Stimulated activated CD8-positive, alpha-beta memory T cell treated with anti-CD3 and anti-CD28 coated beads, Interleukin-15, amount 100 ng/mL, for 24 hours (primary cell): ENCODE results near the gene SOWAHD.
A peak's percentile ranks its signal among the peaks of the same experiment; 100 is the strongest.
"Not testable (repeated sequence)": the region's sequence is repeated elsewhere in the genome, so short reads cannot be mapped to it uniquely, and the experiment has no call there.

Experiments used
- DNase-seq: peaks from one replicate; pipeline ENCODE4 v3.0.0-alpha.2; 2020; ENCODE audit warnings: low read depth

The SOWAHD gene

DNA sequence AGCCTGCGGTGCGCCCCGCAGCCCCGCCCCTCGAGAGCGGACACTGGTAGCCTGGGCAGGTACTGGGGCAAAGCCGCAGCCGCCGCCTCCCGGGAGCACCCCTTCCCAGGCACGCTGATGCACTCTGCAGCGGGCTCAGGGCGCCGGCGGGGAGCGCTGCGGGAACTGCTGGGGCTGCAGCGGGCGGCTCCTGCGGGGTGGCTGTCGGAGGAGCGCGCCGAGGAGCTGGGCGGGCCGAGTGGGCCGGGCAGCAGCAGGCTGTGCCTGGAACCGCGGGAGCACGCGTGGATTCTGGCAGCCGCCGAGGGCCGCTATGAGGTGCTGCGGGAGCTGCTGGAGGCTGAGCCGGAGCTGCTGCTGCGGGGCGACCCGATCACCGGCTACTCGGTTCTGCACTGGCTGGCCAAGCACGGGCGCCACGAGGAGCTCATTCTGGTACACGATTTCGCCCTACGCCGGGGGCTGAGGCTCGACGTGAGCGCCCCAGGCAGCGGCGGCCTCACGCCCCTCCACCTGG is 401 bp downstream of the SOWAHD start:
- DNase-seq, result no peak

DNA sequence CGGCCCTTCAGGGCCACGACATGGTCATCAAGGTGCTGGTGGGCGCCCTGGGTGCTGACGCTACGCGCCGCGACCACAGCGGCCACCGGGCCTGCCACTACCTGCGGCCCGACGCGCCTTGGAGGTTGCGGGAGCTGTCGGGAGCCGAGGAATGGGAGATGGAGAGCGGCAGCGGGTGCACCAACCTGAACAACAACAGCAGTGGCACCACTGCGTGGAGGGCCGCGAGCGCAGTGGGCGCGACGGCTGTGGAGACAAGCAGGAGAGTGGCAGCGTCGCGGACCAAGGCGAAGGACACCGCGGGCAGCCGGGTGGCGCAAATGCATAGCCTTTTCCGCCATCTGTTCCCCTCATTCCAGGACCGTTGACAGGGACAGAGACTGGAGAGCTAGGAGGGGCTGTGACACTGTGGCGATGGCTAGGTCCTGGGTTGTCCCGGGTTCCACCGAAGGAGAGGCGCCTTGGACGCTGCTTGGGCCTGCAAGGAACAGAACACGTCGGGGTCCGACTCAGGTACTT is 919 bp downstream of the SOWAHD start:
- DNase-seq, result no peak

DNA sequence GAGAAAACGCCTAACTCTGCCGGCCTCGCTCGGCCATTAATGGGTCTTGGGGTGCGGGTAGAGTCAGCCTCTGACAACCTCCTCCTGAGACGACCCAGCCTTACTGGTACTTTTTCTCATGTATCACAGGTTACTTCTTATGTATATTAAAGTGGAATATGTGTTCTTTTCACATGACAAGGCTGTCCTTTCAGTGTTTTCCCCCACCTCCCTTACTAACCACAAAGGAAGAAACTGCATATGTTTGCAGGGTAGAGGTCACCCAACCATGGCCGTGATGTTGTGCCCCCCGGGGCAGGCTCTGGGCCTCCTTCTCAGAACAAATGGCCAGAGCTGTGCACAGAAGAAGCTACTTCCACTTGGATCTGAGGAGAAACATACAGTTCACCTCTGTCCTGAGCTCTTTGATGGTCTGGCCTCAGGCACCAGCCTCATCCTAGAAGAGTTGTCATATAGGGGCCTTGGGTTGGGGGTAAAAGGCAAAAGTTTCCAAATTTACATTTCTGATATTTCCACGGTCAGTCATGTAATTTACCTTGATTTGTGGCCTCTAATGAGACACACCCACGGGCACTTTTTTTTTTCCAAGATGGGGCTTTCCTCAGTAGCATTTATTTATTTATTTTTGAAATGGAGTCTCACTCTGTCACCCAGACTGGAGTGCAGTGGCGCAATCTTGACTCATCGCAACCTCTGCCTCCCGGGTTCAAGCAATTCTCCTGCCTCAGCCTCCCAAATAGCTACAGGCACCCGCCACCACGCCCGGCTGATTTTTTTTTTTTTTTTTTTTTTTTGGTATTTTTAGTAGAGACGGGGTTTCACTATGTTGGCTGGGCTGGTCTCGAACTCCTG is 1.9 kb downstream of the SOWAHD start:
- DNase-seq, result no peak

DNA sequence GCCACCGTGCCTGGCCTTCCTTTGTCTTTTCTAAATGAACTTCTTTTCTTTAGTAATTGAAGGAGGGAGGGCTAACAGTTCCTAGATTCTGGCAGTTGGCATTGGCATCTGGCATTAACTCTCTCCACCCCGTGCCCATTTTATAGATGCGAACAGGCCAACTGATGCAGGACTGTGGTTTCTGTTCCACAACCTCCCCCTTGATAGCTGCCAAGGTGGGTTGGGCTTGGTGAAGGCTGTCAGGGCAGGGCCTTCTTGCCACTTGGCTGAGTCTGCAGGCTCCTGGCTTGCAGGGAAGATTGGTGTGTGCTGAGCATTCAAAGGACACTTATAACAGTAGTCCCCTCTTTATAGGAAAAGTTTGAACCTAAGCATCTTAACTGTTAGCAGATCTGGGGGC is 4.3 kb downstream of the SOWAHD start:
- no peak for DNase-seq

DNA sequence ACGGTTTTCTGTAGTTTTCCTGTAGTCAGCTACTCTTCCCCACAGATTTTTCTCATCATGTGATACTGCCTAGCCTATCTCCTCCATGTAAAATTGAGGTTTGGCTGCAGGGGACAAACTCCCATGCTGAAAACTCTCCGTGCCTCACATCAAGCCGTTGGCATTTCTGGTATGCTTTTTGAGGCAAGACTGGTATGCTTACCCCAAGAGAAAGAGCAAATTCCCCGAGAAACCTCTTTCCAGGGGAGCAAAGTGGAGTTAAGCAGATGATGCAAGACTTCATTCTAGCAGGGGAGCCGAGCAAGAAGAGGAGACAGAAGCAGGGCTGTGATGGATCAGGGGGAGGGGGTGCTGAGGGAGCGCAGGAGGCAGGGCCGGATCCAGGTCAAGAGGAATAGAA is 4.8 kb downstream of the SOWAHD start:
- DNase-seq, result no peak

DNA sequence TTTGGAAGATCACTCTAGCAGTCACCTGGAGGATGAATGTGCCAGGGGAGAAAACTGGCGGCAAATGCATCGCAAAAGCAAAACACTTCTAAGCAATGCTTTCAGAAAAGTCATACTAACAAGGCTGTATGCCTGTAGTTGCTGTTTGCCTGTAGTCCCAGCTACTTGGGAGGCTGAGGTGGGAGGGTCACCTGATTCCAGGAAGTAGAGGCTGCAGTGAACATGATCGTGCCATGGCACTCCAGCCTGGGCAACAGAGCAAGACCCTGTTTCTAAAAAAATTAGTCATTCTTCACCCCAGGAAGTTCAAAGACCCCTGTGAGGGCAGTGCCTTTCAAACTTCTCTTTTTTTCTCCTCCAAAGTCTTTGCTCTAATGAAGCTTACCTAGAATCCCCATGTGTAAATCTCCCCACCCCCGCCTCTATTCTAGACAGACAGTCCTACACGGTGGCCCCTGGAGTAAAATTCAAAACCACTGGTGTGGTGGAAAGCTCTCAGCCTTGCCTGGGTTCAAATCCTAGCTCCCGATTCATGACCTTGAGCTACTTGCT is 5.5 kb downstream of the SOWAHD start:
- no peak for DNase-seq

DNA sequence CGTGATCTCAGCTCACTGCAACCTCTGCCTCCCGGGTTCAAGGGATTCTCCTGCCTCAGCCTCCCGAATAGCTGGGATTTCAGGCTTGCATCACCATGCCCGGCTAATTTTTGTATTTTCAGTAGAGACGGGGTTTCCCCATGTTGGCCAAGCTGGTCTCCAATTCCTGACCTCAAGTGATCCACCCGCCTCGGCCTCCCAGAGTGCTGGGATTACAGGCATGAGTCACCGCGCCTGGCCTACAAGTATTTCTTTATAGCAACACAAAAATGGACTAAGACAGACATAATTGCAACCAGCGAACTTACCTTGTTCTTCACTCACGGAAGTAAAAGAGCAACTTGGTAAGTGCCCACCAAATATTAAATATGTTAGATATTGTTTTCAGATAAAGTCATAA is 10.0 kb downstream of the SOWAHD start:
- not testable (repeated sequence) for DNase-seq

DNA sequence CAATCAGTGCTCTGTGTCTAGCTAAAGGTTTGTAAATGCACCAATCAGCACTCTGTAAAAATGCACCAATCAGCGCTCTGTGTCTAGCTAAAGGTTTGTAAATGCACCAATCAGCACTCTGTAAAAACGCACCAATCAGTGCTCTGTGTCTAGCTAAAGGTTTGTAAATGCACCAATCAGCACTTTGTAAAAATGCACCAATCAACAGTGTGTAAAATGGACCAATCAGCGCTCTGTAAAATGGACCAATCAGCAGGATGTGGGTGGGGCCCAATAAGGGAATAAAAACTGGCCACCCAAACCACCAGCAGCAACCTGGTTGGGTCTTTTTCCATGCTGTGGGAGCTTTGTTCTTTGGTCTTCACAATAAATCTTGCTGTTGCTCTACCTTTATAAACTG is 11.0 kb downstream of the SOWAHD start:
- not testable (repeated sequence) for DNase-seq

DNA sequence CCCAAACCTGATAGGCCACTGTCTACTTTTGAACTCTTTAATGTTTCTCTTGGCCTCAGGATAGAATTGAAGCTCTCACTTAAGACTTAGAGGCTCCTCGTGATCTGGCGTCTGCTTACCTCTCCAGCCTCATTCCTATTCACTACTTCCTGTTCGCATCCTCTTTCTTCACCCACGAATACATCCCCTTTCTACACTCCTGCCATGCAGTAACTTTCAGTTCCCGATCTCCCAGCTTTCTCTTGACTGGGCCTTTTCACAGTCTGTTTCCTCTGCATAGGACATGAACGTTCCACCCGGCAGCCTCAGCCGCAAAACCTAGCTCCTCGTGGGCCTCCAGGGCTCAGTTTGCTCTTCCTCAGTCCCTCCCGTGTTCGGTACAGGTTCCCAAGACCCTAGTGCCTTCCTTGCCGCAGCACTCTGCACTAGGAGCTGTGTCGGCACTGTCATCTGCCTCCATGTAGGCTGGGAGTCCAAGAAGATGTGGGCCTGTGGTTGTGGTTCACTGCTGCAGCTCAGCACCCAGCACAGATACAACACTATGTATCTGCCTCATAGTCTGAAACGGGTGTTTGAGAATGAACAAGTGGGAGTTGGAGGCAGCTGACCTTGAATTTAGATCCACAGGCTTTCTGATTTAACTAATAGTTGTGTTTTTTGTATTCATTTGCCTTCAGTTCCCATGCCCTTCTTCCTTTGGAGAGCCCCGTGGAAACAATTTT is 17.3 kb downstream of the SOWAHD start:
- DNase-seq, result no peak

DNA sequence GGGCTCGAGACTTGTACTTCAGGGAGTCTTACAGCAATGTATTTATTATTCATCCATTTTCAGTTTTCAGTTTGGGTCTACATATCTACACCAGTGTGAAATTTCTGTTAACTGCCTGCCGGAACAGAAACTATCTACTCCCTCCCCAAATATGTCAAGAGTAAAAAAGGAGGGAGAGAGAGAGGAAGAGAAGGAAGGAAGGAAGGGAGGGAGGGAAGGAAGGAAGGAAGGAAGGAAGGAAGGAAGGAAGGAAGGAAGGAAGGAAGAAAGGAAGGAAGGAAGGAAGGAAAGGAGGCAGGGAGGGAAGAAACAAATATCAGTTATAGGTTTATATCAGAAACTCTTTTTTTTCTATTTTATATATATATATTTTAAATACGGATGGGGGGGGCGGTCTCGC is 20.4 kb downstream of the SOWAHD start:
- no peak for DNase-seq

DNA sequence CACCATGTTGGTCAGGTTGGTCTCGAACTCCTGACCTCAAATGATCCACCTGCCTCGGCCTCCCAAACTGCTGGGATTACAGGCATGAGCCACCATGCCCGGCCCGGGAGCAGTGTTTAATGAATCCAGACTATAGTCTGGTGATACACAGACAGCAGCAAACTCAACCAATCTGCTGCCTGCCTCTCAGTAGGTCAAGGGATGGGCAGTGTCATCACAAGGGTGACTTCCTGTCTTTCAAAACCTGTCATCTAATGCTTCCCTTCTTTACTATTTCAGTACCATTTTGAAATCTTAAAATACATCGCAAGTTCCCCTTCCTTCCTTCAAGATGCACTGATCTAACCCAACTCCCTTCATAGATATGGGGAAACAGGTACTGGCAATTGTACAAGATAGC is 24.6 kb downstream of the SOWAHD start:
- no peak for DNase-seq

DNA sequence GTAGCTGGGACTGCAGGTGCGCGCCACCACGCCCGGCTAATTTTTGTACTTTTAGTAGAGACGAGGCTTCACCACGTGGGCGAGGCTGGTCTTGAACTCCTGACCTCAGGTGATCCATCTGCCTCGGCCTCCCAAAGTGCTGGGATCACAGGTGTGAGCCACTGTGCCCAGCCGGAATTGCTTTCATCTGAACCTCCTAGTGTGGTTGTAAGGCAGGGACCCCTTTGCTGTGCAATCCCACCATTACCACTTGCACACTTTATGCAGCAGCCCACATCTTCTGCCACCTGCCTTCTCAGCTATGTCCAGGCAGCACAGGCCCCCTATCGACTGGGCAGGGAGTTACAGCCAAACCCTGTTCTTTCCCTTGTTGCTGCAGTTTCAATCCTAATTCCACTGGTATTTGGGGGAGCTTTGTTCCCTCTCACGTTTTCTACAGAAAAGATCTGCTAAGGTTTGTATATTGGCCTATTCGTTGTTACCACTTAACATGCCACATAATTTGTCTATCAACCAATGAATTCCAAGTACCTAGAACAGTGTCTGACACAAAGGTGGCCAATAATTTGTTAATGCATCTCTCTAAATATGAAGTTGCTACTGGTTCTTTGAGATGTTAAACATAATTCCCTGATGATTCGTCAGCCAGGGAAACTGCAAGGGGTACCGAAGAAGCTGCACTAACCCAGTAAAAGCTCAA is 26.5 kb downstream of the SOWAHD start:
- no peak for DNase-seq

DNA sequence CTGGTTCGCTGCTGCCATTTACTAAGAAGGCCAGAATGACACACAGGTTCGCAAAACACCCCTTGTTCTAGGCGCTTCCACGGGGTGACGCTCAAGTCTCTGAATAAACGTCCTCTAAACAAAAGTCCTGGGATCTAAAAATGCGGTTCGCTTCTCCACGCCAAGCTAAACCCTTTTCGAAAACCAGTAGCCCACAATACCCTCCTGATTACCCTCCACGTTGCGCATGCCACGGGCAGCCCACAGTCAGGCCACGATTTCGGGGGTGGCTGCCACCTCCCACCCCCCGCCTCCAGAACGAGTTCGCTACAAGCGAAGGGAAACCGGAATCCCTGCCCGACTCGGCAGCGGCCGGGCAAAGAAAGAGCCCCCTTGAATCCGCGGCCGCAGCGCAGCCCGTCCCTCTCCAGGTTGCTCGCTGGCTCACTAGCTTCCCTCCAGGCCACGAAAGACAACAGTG is 32.6 kb downstream of the SOWAHD start:
- no peak for DNase-seq

DNA sequence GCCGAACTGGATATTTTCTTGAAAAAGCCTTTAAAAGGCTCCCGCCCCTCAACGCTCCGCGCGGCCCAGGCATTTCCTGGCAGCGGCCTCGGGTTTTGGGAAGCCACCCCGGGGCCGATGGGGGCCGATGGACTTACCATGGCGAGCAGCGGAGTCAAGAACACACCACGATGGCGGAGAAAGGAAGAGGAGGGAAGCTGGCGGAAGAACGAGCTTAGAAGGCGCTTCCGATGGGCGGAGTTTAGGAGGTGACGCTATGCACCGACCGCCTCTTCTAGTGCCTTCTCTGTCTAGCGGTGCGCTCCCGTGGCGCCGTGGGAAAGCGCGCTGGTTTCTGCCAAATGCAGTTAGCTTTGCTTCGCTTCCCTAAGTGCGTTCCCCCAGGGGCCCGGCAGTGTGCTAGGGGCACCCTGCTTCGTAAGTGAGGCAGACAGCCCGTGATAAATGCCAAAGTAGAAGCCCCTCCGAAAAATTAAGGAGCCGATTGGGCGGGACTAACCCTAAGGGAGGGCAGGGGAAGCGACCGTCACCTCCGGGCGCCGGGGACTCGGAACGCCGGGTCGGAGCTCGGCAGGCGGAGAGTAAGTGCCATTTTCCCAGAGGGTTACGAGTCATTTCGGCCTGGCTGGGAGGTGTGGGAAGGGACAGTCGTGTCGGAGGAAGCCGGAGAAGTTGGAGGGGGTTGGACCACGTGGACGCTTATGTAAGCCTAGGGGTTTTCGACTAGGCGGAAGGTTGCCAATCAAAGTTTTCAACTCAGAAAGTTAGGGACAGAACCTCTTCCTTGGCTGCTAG is 33.2 kb downstream of the SOWAHD start, which contains the start of gene RPL39:
Gene RPL39 (minus strand): TSS at position 194 of the 795 bp plus-strand sequence. CDS start 54 bp downstream, at position 140.
- DNase-seq, result peak; percentile 40

DNA sequence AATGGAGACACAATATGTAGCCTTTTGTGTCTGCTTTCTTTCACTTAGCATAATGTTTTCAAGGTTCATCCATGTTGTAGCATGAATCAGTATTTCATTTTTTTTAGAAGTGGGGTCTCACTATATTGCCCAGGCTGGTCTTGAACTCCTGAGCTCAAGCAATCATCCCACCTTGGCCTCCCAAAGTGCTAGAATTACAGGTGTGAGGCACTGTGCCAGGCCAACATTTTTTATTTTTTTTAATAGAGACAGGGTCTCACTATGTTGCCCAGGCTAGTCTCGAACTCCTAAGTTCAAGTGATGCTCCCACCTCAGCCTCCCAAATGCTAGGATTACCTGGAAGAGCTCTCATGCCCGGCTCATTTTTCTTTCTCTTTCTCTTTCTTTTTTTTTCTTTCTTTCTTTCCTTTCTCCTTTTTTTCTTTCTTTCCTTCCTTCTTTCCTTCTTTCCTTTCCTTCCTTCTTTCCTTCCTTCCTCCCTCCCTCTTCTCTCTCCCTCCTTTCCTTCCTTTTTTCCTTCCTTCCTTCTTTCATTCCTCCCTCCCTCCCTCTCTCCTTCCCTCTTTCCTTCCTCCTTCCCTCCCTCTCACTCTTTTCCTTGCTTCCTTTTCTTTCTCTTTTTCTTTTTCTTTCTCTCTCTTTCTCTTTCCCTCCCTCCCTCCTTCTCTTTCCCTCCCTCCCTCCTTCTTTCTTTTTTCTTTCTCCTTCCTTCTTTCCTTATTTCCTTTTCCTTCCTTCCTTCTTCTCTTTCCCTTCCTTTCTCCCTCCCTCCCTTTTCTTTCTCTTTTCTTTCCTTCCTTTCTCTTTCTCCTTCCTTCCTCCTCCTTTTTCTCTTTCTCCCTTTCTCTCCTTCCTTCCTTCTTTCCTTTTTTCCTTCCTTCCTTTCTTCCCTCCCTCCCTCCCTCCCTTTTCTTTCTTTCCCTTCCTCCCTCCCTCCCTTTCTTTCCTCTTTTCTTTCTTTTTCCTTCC is 43.1 kb downstream of the SOWAHD start:
- DNase-seq, result no peak

DNA sequence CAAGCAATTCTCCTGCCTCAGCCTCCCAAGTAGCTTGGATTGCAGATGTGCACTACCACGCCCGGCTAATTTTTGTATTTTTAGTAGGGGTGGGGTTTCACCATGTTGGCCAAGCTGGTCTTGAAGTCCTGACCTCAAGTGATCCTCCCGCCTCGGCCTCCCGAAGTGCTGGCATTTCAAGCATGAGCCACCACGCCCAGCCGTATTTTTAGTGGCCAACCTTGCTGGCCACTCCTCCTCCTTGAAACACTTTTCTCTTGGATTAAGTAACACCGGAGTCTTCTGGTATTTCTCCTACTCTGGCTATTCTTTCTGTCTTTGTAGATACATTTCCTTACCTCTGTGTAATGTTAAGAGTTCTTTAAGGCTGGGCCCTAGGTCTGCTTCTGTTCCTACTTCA is 44.2 kb downstream of the SOWAHD start:
- no peak for DNase-seq

DNA sequence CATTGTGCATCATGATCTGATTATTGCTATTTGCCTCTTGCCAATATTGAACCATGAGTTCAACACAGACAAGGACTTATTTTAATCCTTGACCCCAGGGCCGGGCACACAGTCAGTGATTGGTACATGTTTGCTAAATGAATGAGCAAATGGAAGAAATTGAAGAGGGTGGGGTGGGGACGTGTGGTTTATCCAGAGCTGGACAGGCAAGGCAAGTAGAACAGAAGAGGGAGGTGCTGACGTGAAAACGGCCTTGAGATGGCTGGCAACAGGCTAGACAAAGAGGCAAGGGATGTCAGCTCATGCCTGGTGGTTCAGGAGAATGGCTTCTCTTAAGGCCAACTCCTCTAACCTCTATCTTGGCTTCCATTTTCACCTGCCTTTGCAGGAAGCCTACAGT is 50.1 kb downstream of the SOWAHD start:
- DNase-seq, result not testable (repeated sequence)

DNA sequence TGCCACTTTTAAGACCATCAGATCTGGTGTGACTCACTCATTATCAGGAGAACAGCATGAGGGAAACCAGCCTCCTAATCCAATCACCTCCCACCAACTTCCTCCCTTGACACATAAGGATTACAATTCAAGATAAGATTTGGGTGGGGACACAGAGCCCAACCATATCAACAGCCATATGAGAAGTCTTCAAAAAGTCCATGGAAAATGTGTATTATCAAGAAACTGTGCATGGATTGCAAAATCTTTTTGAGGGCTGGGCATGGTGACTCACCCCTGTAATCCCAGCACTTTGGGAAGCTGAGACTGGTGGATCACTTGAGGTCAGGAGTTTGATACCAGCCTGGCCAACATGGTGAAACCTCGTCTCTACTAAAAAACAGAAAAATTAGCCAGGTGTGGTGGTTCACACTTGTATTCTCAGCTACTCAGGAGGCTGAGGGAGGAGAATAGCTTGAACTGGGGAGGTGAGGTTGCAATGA is 50.8 kb downstream of the SOWAHD start:
- DNase-seq, result no peak
